ENCODE results near the gene CDC25B. TPM values are rescaled to one million over a fixed set of nuclear protein-coding genes. Genes with fewer than 3 reads are reported as not detected.
A peak's percentile ranks its signal among the peaks of the same experiment; 100 is the strongest.

CDC25B gene
- 40.3 TPM for total RNA-seq
- 24.1 TPM for polyA plus RNA-seq (ENCODE audit: insufficient read depth, low read depth, low replicate concordance)
- long read RNA-seq, donor 1, partial matches to known transcripts = 0 of 2 reads
- long read RNA-seq, donor 1, other reads (novel, unspliced or antisense) = 0 of 2 reads
- long read RNA-seq, donor 2, partial matches to known transcripts = 0 of 4 reads
- long read RNA-seq, donor 2, other reads (novel, unspliced or antisense) = 0 of 4 reads
- long read RNA-seq, donor 3 = 0 reads
- long read RNA-seq, donor 4, partial matches to known transcripts = 0 of 3 reads
- long read RNA-seq, donor 4, other reads (novel, unspliced or antisense) = 0 of 3 reads
- long read RNA-seq, donor 5 = 0 reads
- long read RNA-seq, donor 6 = 0 reads
- long read RNA-seq, donor 7, partial matches to known transcripts = 7 of 17 reads
- long read RNA-seq, donor 7, other reads (novel, unspliced or antisense) = 8 of 17 reads
- long read RNA-seq, donor 8, partial matches to known transcripts = 0 of 2 reads
- long read RNA-seq, donor 8, other reads (novel, unspliced or antisense) = 0 of 2 reads
- long read RNA-seq, donor 9, partial matches to known transcripts = 0 of 3 reads
- long read RNA-seq, donor 9, other reads (novel, unspliced or antisense) = 0 of 3 reads
- long read RNA-seq, donor 10, transcript CDC25B-201 (16 exons, 3,597 nt) = major isoform, 5 of 7 reads
- long read RNA-seq, donor 10, partial matches to known transcripts = 0 of 7 reads
- long read RNA-seq, donor 10, other reads (novel, unspliced or antisense) = 0 of 7 reads

DNA sequence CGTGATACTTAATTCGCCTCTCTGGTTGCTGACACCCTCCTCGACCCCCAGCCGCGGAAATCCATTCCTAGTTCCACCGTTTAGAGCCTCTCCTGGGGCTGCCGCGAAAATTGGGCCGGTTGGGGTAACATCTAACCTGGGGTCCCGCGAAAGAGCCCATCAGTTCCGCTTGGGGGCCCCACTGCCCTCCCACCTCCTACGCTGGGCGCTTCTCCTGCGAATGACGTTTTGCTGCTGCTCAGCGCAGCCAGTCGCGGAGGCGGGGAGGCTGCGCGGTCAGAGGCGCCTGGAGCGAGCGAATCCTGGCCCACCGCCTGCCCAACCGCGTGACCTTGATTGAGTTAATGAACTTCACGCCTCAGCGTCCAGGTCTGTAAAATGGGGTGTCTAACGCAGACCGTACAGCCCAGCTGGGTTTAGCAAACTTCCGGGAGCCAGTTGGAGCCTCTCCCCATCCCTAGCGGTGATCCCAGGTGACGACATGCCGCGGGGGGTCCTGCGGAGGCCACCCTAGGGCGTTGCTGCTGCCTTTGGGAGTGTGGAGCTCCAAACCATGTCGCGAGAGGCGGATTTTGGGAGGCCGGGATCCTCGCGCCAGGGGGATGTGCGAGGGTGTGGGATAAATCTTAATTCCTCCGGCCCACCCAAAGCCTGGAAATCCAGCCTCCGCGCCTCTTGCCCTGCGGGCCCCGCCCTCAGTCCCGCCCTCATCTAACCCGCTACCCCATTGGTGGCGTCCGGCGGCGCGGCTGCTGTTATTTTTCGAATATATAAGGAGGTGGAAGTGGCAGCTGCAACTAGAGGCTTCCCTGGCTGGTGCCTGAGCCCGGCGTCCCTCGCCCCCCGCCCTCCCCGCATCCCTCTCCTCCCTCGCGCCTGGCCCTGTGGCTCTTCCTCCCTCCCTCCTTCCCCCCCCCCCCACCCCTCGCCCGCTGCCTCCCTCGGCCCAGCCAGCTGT lies at the start of gene CDC25B:
Gene CDC25B (plus strand): TSS at position 800 of the 958 bp plus-strand sequence. CDS start 222 bp downstream, outside the sequence.
- FAIRE-seq (no peak), DNase-seq (peak; percentile 95 to 97 (median 96))
- intact Hi-C loops (cut with DNase I) = no loop called here
- Histone ChIP-seq H3K4me1 (ENCODE audit: control insufficient read depth in 2 of 3, insufficient read depth in 2 of 3, low read depth in 1 of 3, low read length in 3 of 3) (peaks cover 0 to 16% (median 3%) of the 10 kb centered on the region in 3 donors), H3K9ac (ENCODE audit: low read length in 3 of 3) (peak within 1 kb of the TSS; percentile 50 to 98 (median 71)), H3K9me3 (ENCODE audit: control insufficient read depth in 2 of 3, insufficient read depth in 1 of 3, low read length in 3 of 3) (no peaks in the 10 kb centered on the region), H3K36me3 (ENCODE audit: control insufficient read depth in 2 of 3, insufficient read depth in 3 of 3, low read length in 3 of 3) (no peaks in the 10 kb centered on the region), H3K27me3 (ENCODE audit: control insufficient read depth, insufficient read depth, low read length) (no peaks in the 10 kb centered on the region), H3K27ac (ENCODE audit: low read depth in 2 of 2, low read length in 2 of 2) (peak within 1 kb of the TSS; percentile 97), H3K4me3 (ENCODE audit: low read length in 3 of 3) (peak within 1 kb of the TSS; percentile 70 to 92 (median 79))
- TF ChIP-seq, protein P1, sequence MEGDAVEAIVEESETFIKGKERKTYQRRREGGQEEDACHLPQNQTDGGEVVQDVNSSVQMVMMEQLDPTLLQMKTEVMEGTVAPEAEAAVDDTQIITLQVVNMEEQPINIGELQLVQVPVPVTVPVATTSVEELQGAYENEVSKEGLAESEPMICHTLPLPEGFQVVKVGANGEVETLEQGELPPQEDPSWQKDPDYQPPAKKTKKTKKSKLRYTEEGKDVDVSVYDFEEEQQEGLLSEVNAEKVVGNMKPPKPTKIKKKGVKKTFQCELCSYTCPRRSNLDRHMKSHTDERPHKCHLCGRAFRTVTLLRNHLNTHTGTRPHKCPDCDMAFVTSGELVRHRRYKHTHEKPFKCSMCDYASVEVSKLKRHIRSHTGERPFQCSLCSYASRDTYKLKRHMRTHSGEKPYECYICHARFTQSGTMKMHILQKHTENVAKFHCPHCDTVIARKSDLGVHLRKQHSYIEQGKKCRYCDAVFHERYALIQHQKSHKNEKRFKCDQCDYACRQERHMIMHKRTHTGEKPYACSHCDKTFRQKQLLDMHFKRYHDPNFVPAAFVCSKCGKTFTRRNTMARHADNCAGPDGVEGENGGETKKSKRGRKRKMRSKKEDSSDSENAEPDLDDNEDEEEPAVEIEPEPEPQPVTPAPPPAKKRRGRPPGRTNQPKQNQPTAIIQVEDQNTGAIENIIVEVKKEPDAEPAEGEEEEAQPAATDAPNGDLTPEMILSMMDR (IDR thresholded peaks at IDR 0.05; ENCODE audit: borderline replicate concordance, extremely low read depth, insufficient read depth) = peak; percentile 9

DNA sequence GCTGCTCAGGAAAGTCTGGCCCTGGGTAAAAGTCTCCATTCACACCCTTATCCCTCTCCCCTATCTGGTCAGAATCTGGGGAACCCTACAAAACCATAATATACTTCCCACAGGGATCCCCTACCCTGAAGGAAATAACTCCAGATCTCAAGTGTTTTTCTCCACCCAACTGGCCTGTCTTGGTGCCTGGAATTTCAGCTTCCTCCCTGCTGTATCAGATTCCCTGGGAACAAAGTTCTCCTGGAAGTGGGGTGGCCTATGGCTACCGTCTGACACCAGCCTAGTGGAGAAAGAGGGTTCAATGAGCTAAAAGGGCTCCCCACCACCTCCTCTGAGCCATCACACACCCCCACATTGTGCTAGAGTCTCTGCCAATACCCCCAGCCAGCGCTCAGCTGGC lies 48.6 kb upstream of the CDC25B start:
- no peak for FAIRE-seq
- H3K36me3 ChIP-seq (ENCODE audit: control insufficient read depth in 2 of 3, insufficient read depth in 3 of 3, low read length in 3 of 3) = no peaks in the 10 kb centered on the region

DNA sequence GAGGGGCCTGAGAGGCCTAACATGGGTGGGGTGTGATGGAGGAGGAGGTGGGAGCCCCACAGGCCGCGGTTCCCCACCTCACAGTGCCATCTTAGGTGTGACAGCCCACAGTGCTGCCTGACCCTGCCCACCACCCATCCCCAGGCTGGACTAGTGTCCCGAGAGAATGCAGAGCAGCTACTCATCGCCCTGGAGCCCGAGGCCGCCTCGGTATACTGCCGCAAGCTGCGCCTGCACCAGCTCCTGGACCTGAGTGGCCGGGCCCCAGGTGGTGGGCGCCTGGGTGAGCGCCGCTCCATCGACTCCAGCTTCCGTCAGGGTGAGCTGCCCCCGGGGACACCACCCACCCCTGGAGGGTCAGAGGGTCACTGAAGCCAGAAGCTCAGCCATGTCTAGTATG lies 48.0 kb upstream of the CDC25B start:
- no peaks in the 10 kb centered on the region for H3K9me3 ChIP-seq (ENCODE audit: control insufficient read depth in 2 of 3, insufficient read depth in 1 of 3, low read length in 3 of 3)
- intact Hi-C loops (cut with DNase I) = no loop called here
- DNase-seq (peak in 1 of 5 donors; percentile 59), FAIRE-seq (no peak)
- H3K27me3 ChIP-seq (ENCODE audit: control insufficient read depth, insufficient read depth, low read length) = no peaks in the 10 kb centered on the region
- no peak overlapping the region for H3K4me3 ChIP-seq (ENCODE audit: low read length in 3 of 3)
- peaks cover 0 to 7% (median 0%) of the 10 kb centered on the region in 3 donors for H3K4me1 ChIP-seq (ENCODE audit: control insufficient read depth in 2 of 3, insufficient read depth in 2 of 3, low read depth in 1 of 3, low read length in 3 of 3)
- no peaks in the 10 kb centered on the region for H3K36me3 ChIP-seq (ENCODE audit: control insufficient read depth in 2 of 3, insufficient read depth in 3 of 3, low read length in 3 of 3)
- no peak overlapping the region for H3K9ac ChIP-seq (ENCODE audit: low read length in 3 of 3)
- TF ChIP-seq, protein P1 (IDR thresholded peaks at IDR 0.05; ENCODE audit: borderline replicate concordance, extremely low read depth, insufficient read depth) = no peak
- H3K27ac ChIP-seq (ENCODE audit: low read depth in 2 of 2, low read length in 2 of 2) = no peak overlapping the region

More for the DNA sequence above, 48.6 kb upstream of the CDC25B start:
- Histone ChIP-seq H3K9me3 (ENCODE audit: control insufficient read depth in 2 of 3, insufficient read depth in 1 of 3, low read length in 3 of 3) (no peaks in the 10 kb centered on the region), H3K4me3 (ENCODE audit: low read length in 3 of 3) (no peak overlapping the region), H3K9ac (ENCODE audit: low read length in 3 of 3) (no peak overlapping the region), H3K27me3 (ENCODE audit: control insufficient read depth, insufficient read depth, low read length) (no peaks in the 10 kb centered on the region), H3K4me1 (ENCODE audit: control insufficient read depth in 2 of 3, insufficient read depth in 2 of 3, low read depth in 1 of 3, low read length in 3 of 3) (peaks cover 0 to 4% (median 0%) of the 10 kb centered on the region in 3 donors), H3K27ac (ENCODE audit: low read depth in 2 of 2, low read length in 2 of 2) (no peak overlapping the region)
- DNase-seq = no peak
- TF ChIP-seq, protein P1 (IDR thresholded peaks at IDR 0.05; ENCODE audit: borderline replicate concordance, extremely low read depth, insufficient read depth) = no peak
- intact Hi-C loops (cut with DNase I) = no loop called here

Measured in kidney (tissue), 22 donors.